Right lobe of liver (tissue), 6 donors: ENCODE results near the gene SEBOX. TPM values are rescaled to one million over a fixed set of nuclear protein-coding genes. Genes with fewer than 3 reads are reported as not detected.

Experiments used
- ATAC-seq, 4 donors: fragments of 200-7000 bp; cut with Tn5 transposase; one replicate each; pipeline ENCODE4 v1.9.1; 2020; ENCODE audit warnings: mild to moderate bottlenecking in 4 of 4, moderate library complexity in 4 of 4
- DNase-seq, 3 donors: peaks; one replicate each; pipeline ENCODE4 v3.0.0-alpha.2; 2020
- H3K27ac ChIP-seq, 3 donors: fragments of 200-600 bp; one replicate each; pipeline ENCODE4 v1.8.0; 2022
- H3K27me3 ChIP-seq, 2 donors: fragments of 200-600 bp; one replicate each; pipeline ENCODE4 v1.8.0; 2022
- H3K36me3 ChIP-seq, 4 donors: fragments of 200-600 bp; sonication (generic) in 1 of 4; one replicate each; pipeline versions ENCODE4 v1.5.1 to v1.8.0; 2017 to 2022; ENCODE audit warnings: control low read depth in 1 of 4
- H3K4me1 ChIP-seq, 4 donors: fragments of 200-600 bp; sonication (generic) in 1 of 4; one replicate each; pipeline versions ENCODE4 v1.5.1 to v1.8.0; 2017 to 2022; ENCODE audit warnings: control low read depth in 1 of 4
- H3K4me3 ChIP-seq, 3 donors: fragments of 200-600 bp; one replicate each; pipeline ENCODE4 v1.8.0; 2022
- H3K9me3 ChIP-seq, 4 donors: fragments of 200-600 bp; sonication (generic) in 1 of 4; one replicate each; pipeline versions ENCODE4 v1.5.1 to v1.8.0; 2017 to 2022; ENCODE audit warnings: control low read depth in 1 of 4
- POLR2A ChIP-seq: fragments of 450-650 bp; IDR thresholded peaks from one replicate; pipeline ENCODE4 v1.6.1; 2017; ENCODE audit warnings: antibody characterized with exemption, mild to moderate bottlenecking
- WGBS: methylation state at CpG from one replicate; pipeline ENCODE4 v1.1.6; 2018; ENCODE audit warnings: low coverage, low lambda C conversion rate; ENCODE audit not compliant: insufficient coverage; ENCODE audit errors: missing lambda C conversion rate; 5-methylcytosine and 5-hydroxymethylcytosine counted together
- intact Hi-C, 2 donors: fragments of 100-400 bp; cut with DNase I; formaldehyde crosslinking; loops; one replicate each; pipeline versions ENCODE4 v1.11.2 to v1.14.1; 2022
- total RNA-seq, 6 experiments: library from RNA; depleted of rRNA in 2 of 6; stranded (reverse); fragments of >200 nt in 2 of 6; fragmentation: NEBNext Ultra II Directional in 3 of 6; extraction: Animal tissue kit (Norgen Biotek cat#: 25700) in 3 of 6; gene quantifications; one replicate each; pipeline versions ENCODE4 v1.1.0 to v1.2.4, GENCODE V29; 2016 to 2023
- TF ChIP-seq, protein P1 (sequence below), 4 donors: fragments of 200-600 bp in 3 of 4; fragments of 450-650 bp in 1 of 4; IDR thresholded peaks; one replicate each; pipeline versions ENCODE4 v1.5.1 to v1.8.0; 2016 to 2022; ENCODE audit warnings: antibody characterized with exemption in 4 of 4, mild to moderate bottlenecking in 2 of 4
- donor health status: DM: no; HTN: yes; CAD: no.
- donor health status: DM: no; HTN: no; CAD: no.
- donor health status: DM: no; HTN: no; CAD: no.
- donor health status: DM: no; HTN: yes; CAD: no.
- donor health status: DM: no; HTN: yes; CAD: no.

SEBOX gene
- total RNA-seq, 6 experiments from 2014 or later: not detected

DNA sequence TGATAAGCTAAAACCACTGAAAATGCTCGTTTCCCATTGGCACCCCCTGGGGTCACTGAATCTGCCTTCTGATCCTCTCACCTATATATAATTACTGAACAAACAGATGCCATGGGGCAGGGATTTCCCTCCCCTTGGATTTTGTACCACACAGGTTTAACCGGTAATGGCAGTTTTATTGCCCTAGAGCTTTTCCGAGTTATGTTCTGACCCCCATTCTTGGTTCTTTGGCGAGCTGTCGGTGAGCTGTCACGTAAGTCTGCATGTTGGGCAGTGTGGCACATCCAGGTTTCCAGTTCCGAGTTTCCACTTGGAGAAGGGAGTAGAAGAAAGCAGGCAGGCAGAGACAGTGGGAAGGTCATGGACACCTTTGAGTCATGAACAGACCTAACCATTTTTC is 38.9 kb downstream of the SEBOX start:
- DNase-seq (peak in 1 of 3 donors; percentile 18), ATAC-seq (no peak)
- peaks cover 0 to 51% (median 15%) of the 10 kb centered on the region in 4 donors for H3K36me3 ChIP-seq
- H3K9me3 ChIP-seq: no peaks in the 10 kb centered on the region
- TF ChIP-seq POLR2A: no peak
- TF ChIP-seq, protein P1, sequence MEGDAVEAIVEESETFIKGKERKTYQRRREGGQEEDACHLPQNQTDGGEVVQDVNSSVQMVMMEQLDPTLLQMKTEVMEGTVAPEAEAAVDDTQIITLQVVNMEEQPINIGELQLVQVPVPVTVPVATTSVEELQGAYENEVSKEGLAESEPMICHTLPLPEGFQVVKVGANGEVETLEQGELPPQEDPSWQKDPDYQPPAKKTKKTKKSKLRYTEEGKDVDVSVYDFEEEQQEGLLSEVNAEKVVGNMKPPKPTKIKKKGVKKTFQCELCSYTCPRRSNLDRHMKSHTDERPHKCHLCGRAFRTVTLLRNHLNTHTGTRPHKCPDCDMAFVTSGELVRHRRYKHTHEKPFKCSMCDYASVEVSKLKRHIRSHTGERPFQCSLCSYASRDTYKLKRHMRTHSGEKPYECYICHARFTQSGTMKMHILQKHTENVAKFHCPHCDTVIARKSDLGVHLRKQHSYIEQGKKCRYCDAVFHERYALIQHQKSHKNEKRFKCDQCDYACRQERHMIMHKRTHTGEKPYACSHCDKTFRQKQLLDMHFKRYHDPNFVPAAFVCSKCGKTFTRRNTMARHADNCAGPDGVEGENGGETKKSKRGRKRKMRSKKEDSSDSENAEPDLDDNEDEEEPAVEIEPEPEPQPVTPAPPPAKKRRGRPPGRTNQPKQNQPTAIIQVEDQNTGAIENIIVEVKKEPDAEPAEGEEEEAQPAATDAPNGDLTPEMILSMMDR (IDR thresholded peaks at IDR 0.05): no peak
- no peak overlapping the region for H3K27ac ChIP-seq
- peaks cover 0 to 47% (median 9%) of the 10 kb centered on the region in 4 donors for H3K4me1 ChIP-seq
- intact Hi-C loops: no loop called here
- 66% methylated on average over 3 of the region's 7 CpGs for whole genome bisulfite sequencing
- no peak overlapping the region for H3K4me3 ChIP-seq
- no peaks in the 10 kb centered on the region for H3K27me3 ChIP-seq

DNA sequence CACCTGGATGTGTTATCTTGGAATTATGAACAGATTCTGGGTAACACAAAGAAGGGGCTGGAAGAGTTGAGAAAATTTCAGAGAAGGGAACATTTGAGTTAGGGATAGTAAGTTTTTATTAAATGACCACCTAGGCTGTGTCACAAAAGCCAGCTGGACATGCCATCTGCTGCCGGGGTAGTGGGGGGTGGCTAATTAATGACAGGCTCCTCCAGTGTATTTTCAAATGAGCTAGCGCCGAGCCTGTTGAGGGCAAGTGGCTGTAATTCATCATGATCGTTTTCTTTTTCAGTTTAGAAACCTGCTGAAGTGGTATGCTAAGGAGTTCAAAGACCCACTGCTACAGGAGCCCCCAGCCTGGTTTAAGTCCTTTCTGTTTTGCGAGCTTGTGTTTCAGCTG is 39.8 kb downstream of the SEBOX start:
- no peak for TF ChIP-seq POLR2A
- TF ChIP-seq, protein P1 (IDR thresholded peaks at IDR 0.05): no peak
- intact Hi-C loops: no loop called here
- no peak for DNase-seq
- peaks cover 0 to 55% (median 9%) of the 10 kb centered on the region in 4 donors for H3K4me1 ChIP-seq
- no peak overlapping the region for H3K4me3 ChIP-seq
- no peak for ATAC-seq
- peak overlapping the region in 2 of 3 donors; percentile 42 to 76 for H3K27ac ChIP-seq
- no peaks in the 10 kb centered on the region for H3K9me3 ChIP-seq
- H3K36me3 ChIP-seq: peaks cover 0 to 42% (median 15%) of the 10 kb centered on the region in 4 donors
- 60% methylated on average over 1 of the region's 5 CpGs for WGBS
- no peaks in the 10 kb centered on the region for H3K27me3 ChIP-seq

DNA sequence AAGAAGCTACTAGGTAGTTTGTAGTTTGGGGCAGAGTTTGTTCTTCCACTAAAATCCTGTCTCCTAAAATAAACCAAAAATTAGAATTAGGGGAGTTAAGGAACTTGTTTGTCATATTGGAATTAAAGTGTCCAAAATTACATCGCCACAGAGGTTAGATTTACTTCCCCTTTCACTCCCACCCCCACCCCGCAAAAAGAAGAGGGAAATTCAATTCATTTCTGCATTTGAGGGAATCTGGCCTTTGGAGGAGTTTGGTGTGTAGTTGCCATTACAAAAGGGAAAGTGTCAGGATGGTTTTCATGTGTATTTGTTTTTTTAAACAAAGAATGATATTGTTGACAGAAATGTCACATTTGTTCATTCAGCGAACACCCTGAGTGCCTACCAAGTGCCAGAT is 40.2 kb downstream of the SEBOX start:
- peak overlapping the region in 1 of 3 donors; percentile 26 for H3K4me3 ChIP-seq
- TF ChIP-seq, protein P1 (IDR thresholded peaks at IDR 0.05): no peak
- no peak for TF ChIP-seq POLR2A
- intact Hi-C loops: no loop called here

DNA sequence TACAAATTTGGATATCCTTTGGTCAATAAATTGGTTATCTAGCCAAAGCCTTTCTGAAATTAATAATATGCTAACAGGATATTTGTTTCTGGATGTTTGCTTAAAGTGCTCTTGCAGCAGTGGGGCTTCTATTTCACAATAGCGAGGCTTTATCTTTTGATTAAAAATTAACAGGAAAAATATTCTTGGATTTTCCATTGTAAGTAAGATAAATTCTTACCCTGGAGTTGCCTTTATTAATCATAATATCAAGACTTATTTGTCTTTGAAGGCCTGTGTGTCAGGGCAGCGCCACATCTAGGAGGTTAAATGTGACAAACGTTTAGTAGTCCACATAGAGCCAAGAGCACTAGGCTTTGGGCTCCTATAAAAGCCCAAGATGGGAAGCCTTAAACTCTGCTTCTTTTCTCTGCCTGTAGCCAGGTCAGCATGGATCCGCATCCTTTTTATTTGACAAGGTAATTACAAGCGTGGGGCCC is 40.7 kb downstream of the SEBOX start:
- peak overlapping the region; percentile 17 to 76 (median 42) for H3K27ac ChIP-seq
- 37% methylated on average over 5 of the region's 5 CpGs for WGBS
- no peak for TF ChIP-seq POLR2A
- TF ChIP-seq, protein P1 (IDR thresholded peaks at IDR 0.05): no peak
- intact Hi-C loops: no loop called here
- peak; percentile 22 to 50 (median 42) for ATAC-seq
- DNase-seq: no peak
- no peaks in the 10 kb centered on the region for H3K27me3 ChIP-seq
- H3K9me3 ChIP-seq: no peaks in the 10 kb centered on the region
- peak overlapping the region in 1 of 3 donors; percentile 26 for H3K4me3 ChIP-seq
- peaks cover 0 to 36% (median 13%) of the 10 kb centered on the region in 4 donors for H3K36me3 ChIP-seq
- H3K4me1 ChIP-seq: peaks cover 0 to 55% (median 9%) of the 10 kb centered on the region in 4 donors

More for the DNA sequence above, 40.2 kb downstream of the SEBOX start:
- Histone ChIP-seq H3K4me1 (peaks cover 0 to 55% (median 9%) of the 10 kb centered on the region in 4 donors), H3K27ac (peak overlapping the region in 2 of 3 donors; percentile 42 to 76), H3K27me3 (no peaks in the 10 kb centered on the region), H3K36me3 (peaks cover 0 to 39% (median 15%) of the 10 kb centered on the region in 4 donors), H3K9me3 (no peaks in the 10 kb centered on the region)
- DNase-seq: no peak
- WGBS: 59% methylated on average over 3 of the region's 3 CpGs
- ATAC-seq: no peak
